Measurements from ENCODE around the gene HVCN1. TPM values are rescaled to one million over a fixed set of nuclear protein-coding genes. Genes with fewer than 3 reads are reported as not detected.
A peak's percentile ranks its signal among the peaks of the same experiment; 100 is the strongest.
"Not testable (repeated sequence)": the region's sequence is repeated elsewhere in the genome, so short reads cannot be mapped to it uniquely, and the experiment has no call there.

The HVCN1 gene
- total RNA-seq, 1 experiment from 2014 or later = 2.1 TPM

DNA sequence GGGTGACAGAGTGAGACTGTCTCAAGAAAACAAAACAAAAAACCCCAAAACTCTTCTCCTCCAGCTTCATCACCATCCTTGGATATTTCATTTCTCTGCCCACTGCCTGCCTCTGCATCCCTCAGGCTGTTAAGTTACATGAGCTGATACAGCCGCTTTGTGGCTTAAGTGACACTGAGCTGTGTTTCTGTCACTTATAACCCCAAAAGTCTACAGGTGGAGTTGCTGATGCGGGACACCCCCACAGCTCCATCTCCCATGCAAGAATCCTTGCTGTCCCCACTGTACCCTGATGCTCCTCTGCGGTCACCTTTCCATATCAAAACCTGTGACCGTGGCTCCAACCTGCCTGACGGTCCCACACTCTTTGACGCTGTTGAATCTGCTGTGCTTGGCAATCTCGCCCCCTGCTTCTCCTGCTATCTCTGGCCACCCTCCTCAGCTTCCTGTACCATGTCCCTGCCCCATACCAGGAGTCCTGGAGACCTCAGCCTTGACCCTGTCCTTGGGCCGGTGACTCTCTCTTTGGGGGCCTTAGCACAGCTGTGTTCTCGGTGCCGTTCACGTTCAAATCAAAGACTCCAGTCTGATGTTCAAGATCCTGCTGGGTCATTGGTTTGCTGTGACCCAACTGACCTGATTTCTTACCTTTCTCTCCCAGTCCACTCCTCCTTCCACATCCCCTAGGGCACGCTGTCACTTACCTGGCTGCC is 20.3 kb downstream of the HVCN1 start:
- no peak for DNase-seq (ENCODE audit: low read depth)

DNA sequence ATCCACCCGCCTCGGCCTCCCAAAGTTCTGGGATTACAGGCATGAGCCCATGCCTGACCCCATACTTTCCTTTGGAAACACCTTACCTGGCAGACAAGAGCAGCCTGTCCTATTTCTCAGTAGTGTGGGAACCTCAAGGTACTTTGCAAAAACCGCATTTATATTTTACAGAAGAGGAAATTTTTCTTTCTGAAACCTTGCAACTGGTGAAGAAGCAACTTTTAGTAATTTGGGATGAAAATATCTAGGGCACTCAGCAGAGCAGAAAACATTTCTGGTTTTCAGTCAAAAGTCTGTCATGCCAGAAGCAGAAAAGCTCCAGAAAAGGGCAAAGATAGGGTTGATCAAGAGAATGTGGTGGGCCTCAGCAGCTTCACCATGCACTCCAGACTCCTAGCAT is 21.2 kb downstream of the HVCN1 start:
- DNase-seq (ENCODE audit: low read depth) = no peak

DNA sequence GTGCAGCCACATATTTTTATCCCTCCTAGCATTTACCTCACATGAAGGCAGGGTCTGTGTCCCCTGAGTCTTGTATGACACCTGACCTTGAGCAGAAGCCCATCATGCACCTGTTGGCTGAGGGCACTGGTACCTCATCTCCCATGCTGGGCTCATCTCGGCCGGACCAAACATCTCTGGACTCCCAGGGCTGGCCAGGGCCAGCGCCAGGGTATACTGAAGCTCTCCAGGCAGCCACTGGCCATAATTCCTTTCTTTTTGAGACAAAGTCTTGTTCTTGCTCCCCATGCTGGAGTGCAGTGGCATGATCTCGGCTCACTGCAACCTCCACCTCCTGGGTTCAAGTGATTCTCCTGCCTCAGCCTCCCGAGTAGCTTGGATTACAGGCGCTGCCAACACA is 22.0 kb downstream of the HVCN1 start:
- DNase-seq (ENCODE audit: low read depth) = no peak

GRCh38 chr12:110661337-110661972 is 27.5 kb downstream of the HVCN1 start:
- DNase-seq (ENCODE audit: low read depth) = no peak

DNA sequence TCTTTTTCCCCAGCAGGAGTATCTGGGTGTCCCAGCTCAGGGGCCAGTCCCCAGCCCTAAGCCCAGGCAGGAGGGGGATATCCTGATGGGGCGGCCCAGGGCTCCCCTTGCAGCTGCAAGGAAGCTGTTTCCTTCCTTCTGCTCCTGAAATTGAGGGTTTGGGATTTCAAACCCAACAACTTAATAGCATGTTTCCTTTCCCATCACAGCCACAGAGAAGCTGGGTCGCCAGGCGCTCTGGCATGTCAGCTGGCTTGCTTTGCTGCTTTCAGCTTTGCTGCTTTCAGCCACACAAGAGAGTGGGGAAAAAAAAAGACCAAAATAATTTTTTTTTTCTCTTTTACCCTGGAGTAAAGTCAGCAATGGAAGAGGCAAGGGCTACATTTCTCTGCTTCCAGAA is 30.0 kb downstream of the HVCN1 start:
- no peak for DNase-seq (ENCODE audit: low read depth)

DNA sequence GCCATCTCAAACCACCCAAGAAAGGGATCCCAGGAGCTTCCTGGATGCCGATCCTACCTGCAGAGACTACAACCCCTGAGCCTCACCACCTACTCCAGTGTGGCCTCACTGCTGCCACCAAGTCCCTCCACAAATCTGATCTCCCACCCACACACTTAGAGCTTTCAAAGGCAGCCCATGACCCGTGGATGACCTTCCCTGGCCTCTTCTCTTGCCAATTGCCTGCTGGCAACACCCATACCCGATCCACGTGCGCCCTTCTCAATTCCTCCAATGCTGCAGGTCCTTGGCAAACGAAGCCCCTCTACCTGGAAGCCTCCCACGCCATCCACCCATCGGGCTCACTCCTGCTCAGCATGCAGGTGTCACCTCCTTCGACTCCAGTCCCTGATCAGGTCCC is 30.7 kb downstream of the HVCN1 start:
- no peak for DNase-seq (ENCODE audit: low read depth)

DNA sequence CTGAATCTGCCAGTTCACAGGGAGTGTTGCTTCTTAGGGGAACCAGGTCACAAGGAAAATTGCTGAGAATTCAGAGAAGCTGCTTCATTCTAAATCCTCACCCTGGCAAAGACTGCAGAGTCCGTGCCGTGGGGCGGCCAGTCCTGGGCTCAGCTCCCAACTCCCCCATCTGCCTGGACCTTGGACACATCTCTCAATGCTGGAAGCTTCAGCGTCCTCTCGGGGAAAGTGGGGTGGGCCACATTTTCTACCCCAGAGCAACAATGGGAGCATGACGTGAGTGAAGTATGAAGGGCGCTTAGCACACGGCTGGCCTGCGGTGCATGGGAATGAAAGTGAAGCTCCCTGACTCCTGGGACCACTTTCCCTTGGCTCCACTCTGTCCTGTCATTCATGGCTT is 31.2 kb downstream of the HVCN1 start:
- DNase-seq (ENCODE audit: low read depth) = no peak

- DNase-seq (ENCODE audit: low read depth) = no peak
Observed at GRCh38 chr12:110656071-110656655, 32.8 kb downstream of the HVCN1 start.

- DNase-seq (ENCODE audit: low read depth) = not testable (repeated sequence)
Observed at GRCh38 chr12:110654238-110654637, 34.7 kb downstream of the HVCN1 start.

DNA sequence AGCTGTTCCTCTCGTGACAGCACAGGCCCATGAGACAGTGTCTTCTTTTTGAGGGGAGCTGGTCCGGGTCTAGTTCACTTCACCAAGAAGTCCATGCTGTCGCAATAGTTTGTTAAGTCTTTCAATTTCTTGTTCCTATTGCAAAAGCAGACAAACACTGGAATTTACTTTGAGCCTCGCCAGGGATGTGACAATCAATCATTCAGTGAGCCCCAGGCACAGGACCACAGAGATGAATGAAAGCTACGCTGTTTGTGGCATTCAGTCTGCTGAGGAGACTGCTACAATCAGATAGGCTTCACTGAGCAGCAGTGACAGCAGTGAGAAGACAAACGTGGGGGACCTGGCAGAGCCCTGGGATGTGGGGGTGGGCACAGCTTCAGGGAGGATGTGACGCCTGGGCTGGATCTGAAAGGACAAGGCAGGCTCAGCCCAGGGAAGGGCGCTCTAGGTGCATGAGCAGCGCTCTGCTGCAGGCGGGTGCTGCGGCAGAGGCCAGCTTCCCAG is 39.5 kb downstream of the HVCN1 start:
- no peak for DNase-seq (ENCODE audit: low read depth)

DNA sequence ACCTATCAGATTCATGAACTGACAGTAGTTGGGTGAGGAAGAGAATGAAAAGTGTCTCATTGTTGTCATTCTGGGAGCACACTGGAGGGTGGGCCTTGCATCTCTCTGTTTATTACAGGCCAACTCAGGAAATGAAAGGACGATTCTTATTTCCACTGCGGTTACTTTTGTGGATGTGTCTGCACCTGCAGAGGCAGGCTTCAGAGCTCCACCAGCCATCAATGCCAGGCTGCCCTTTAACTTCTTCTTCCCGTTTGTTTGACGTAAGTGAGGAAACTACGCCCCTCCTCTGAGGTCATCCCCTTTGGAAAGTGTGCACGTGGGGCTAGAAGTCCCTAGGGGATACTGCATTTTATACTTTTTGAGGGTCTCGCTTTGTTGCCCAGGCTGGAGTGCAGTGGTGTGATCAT is 41.3 kb downstream of the HVCN1 start:
- DNase-seq (ENCODE audit: low read depth) = no peak

DNA sequence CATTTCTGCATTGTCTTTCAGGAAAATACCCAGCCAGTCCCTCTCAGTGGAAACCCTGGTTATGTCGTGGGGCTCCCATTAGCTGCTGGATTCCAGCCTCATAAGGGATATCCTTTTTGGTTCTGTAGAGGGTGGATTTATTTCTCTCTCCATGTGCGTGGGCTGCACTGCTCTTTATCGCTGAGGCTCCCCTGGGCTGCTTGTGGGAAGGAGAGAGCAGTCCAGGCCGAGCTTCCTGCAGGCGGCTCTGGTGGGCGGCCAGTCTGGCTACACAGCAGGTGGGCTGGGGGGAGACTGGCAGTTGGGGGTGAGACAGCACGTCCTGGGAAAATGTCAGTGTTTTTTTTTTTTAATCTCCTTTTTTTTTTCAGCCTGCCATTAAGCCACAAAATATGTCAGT is 47.4 kb downstream of the HVCN1 start:
- DNase-seq (ENCODE audit: low read depth) = no peak

- no peak for DNase-seq (ENCODE audit: low read depth)
Observed at GRCh38 chr12:110640275-110641025, 48.5 kb downstream of the HVCN1 start.

DNA sequence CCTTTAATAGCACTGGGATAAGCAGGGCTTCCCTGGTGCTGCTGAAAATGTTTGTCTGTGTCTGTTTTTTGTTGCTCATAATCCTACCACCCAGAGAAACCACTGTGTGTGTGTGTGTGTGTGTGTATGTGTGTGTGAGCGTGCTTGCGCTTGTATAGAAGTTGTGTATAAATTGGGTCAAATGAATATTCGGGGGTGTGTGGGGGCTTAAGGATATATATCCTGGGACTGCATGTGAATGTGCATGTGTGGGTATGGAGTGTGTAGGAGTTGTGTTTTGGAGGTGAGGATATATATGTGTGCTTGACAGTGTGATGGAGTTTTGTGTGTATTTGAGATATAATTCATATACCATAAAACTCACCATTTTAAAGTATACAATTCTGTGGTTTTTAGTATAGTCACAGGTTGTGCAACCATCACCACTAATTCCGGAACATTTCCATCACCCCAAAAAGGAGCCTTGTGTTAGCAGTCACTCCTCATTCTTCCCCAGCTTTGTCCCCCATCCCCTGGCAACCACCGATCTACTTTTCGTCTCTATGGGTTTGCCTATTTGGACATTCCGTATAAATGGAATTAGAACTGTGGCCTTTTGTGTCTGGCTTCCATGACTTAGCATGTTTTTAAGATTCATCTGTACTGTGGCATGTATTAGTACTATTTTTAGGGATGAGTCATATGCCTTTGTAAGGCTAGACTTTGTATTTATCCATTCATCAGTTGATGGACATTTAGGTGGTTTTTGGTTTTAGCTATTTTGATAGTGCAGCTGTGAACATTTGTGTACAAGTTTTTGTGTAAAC is 49.4 kb downstream of the HVCN1 start:
- peak; percentile 52 for DNase-seq (ENCODE audit: low read depth)

DNA sequence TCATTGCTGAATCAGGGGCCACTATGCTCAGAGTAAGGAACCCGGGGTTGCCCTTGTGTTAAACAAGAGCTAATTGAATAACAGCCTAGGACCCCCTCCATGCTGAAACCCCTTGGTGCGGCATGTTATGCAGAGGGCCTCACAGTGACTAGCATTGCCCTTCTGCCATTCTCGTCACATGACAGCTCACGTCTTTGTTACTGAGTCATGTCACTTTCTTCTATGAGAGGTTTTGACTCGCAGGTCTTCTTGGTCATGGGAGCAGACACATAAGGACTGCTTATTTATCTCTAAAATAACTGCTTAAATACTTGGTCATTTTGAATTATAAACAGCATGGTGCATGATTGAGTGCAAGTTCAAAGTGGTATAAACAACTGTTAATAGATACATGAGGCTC is 50.1 kb downstream of the HVCN1 start:
- DNase-seq (ENCODE audit: low read depth) = peak; percentile 5

- peak; percentile 31 for DNase-seq (ENCODE audit: low read depth)
Observed at GRCh38 chr12:110637869-110638441, 51.0 kb downstream of the HVCN1 start.

DNA sequence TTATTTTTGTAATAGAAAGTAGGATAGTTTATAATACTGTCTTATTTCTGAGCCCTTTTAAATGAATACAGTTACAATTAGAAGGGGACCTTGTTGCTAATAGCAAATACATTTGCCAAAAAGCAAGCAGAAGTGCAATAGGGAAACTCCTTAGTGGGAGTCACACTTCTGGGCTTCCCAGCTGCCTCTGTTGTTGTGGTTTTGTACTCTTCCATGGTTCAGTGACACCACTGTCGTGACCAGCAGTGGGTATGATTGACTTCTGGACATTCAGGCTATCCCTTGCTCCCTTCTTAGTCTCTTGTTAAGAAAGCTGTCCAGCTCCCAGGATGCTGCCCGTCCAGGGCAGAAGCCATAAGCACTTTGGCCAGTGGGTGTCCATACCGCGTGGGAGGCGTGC is 52.4 kb downstream of the HVCN1 start:
- DNase-seq (ENCODE audit: low read depth) = no peak

- no peak for DNase-seq (ENCODE audit: low read depth)
Observed at GRCh38 chr12:110635055-110635454, 53.9 kb downstream of the HVCN1 start.

GRCh38 chr12:110627500-110628195 is 61.3 kb downstream of the HVCN1 start:
- DNase-seq (ENCODE audit: low read depth) = no peak

DNA sequence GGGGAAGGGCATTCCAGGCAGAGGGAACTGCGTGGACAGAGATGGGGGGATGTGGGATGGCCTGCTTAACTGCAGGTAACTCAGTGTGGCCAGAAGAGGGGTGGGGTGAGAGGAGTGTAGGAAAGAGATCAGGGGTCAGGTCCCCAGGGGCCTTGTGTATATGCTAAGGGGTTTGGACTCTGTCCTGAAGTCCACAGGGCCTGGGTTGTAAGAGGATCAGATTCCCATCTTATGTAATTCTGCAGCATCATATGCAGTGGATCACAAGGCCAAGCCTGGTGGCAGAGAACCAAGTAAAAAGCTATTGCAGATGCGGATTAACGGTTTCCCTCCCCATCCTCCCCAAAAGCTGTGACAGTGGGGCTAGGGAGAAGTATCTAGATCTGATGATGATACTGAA is 66.3 kb downstream of the HVCN1 start:
- no peak for DNase-seq (ENCODE audit: low read depth)
